ENCODE data around the gene TTC12. TPM values are rescaled to one million over a fixed set of nuclear protein-coding genes. Genes with fewer than 3 reads are reported as not detected.

Gene TTC12
- total and polyA plus RNA-seq, 2 of the 4 experiments (the other 2 are of a cell fraction): 10.0 to 14.7 TPM

- H3K9me1 ChIP-seq (ENCODE audit: insufficient read depth, low read length): no peaks in the 10 kb centered on the region
- in situ Hi-C loops (cut with MboI; ENCODE audit: low sequenced_read_pairs): no loop called here
- no peak overlapping the region for H2BK5ac ChIP-seq (ENCODE audit: low read depth, low read length, poor library complexity, severe bottlenecking)
- no peak overlapping the region for H3K14ac ChIP-seq (replicated peaks; ENCODE audit: low read depth, low read length)
- H4K20me1 ChIP-seq (ENCODE audit: insufficient read depth, low read length): no peaks in the 10 kb centered on the region
- H3K4me1 ChIP-seq (ENCODE audit: control insufficient read depth, insufficient read depth, low read length): no peaks in the 10 kb centered on the region
- no peak overlapping the region for H3K4me3 ChIP-seq (ENCODE audit: insufficient read depth, low read depth, low read length)
- no peak overlapping the region for H4K8ac ChIP-seq (ENCODE audit: low read depth in 2 of 2, low read length in 2 of 2)
- no peak for DNase-seq
- no peaks in the 10 kb centered on the region for H3K79me1 ChIP-seq (ENCODE audit: low read depth in 1 of 2, low read length in 2 of 2)
- CTCF ChIA-PET: no interaction called here
- H3K23ac ChIP-seq (ENCODE audit: low read depth, low read length): no peak overlapping the region
- H3K27me3 ChIP-seq (ENCODE audit: control insufficient read depth, insufficient read depth, low read length): peaks cover 16% of the 10 kb centered on the region
- no peak overlapping the region for H2AK5ac ChIP-seq (ENCODE audit: low read depth, low read length)
- no peak overlapping the region for H2BK15ac ChIP-seq (ENCODE audit: low read depth, low read length)
- no peak overlapping the region for H2BK120ac ChIP-seq (ENCODE audit: low read depth, low read length)
- ATAC-seq (ENCODE audit: low read depth): no peak
- TF ChIP-seq SMC3 (IDR thresholded peaks at IDR 0.05; ENCODE audit: low read depth, low read length): no peak
- TF ChIP-seq CHD1 (IDR thresholded peaks at IDR 0.05; ENCODE audit: low read depth, low read length): no peak
- no peak for TF ChIP-seq FOS (IDR thresholded peaks at IDR 0.05; ENCODE audit: low read depth, low read length)
- no peak overlapping the region for H3K18ac ChIP-seq (ENCODE audit: low read depth, low read length)
- POLR2A ChIA-PET (ENCODE audit: unreplicated experiment): interaction anchor here (0.6 kb wide), 1 partner anchor 754 kb away, joined by 3 read pairs; no protein-coding TSS in a partner anchor
- WGBS, 2 experiments (ENCODE audit: extremely low coverage in 2 of 2, insufficient read length in 1 of 2): no CpG with 5 or more reads among the region's 9 CpGs
- no peak overlapping the region for H2AK9ac ChIP-seq (replicated peaks; ENCODE audit: low read depth, low read length, poor library complexity)
- H3K9me3 ChIP-seq (ENCODE audit: control insufficient read depth, insufficient read depth, low read length): no peaks in the 10 kb centered on the region
- H3K36me3 ChIP-seq (ENCODE audit: control insufficient read depth, insufficient read depth, low read length): no peaks in the 10 kb centered on the region
- H3K4me2 ChIP-seq (ENCODE audit: low read depth, low read length): no peak overlapping the region
- intact Hi-C loops (cut with micrococcal nuclease): no loop called here
- H4K5ac ChIP-seq (ENCODE audit: low read depth, low read length): no peak overlapping the region
- H4K91ac ChIP-seq (ENCODE audit: insufficient read depth, low read depth, low read length): no peak overlapping the region
- H2AFZ ChIP-seq (replicated peaks; ENCODE audit: low read length, poor library complexity): no peak overlapping the region
- no peak overlapping the region for H3K9ac ChIP-seq (ENCODE audit: low read depth, low read length)
- no peak overlapping the region for H3K27ac ChIP-seq (ENCODE audit: insufficient read depth, low read length)
- no peak overlapping the region for H3K56ac ChIP-seq (ENCODE audit: extremely low read depth, insufficient read depth, low read length)
- H2BK20ac ChIP-seq (ENCODE audit: low read depth, low read length): no peak overlapping the region
- no TSS peak for BruUV-seq (replicated peaks)
- no peak overlapping the region for H3K4ac ChIP-seq (ENCODE audit: low read depth, low read length)
- dilution Hi-C loops (cut with HindIII; ENCODE audit: low sequenced_read_pairs, unreplicated experiment): no loop called here
Measured at GRCh38 chr11:113395782-113396336, 81.5 kb downstream of the TTC12 start.

All from IMR-90 (cell line).